HCT116 (cell line): ENCODE results near the gene GMPPB. TPM values are rescaled to one million over a fixed set of nuclear protein-coding genes. Genes with fewer than 3 reads are reported as not detected.

Experiments
- ATAC-seq: fragments of 200-7000 bp; cut with Tn5 transposase; 2 replicates; pipeline ENCODE4 v1.9.1; 2020; ENCODE audit warnings: mild to moderate bottlenecking, moderate library complexity
- BruUV-seq: library from RNA; stranded (reverse); fragments of 400-500 nt; replicated peaks from 2 replicates; lab custom pipeline; 2021; lab: Mats Ljungman, UMichigan
- CTCF ChIA-PET: fragments of 300-600 bp; sonication (Branson Sonifier 250); formaldehyde crosslinking; loops from one replicate; lab custom pipeline; 2021; ENCODE audit warnings: antibody characterized with exemption; lab: Charles Lee
- POLR2A ChIA-PET: fragments of 300-600, 350-600 bp; sonication (Branson Sonifier 250); formaldehyde crosslinking; loops from one replicate; lab custom pipeline; 2021; ENCODE audit warnings: antibody characterized with exemption; lab: Charles Lee
- RAD21 ChIA-PET, 2 experiments: fragments of 300-600 bp; sonication (Branson Sonifier 250); formaldehyde crosslinking; loops; one replicate each; lab custom pipeline; 2023; ENCODE audit warnings: low total read pairs in 2 of 2; ENCODE audit not compliant: uncharacterized antibody in 2 of 2, unreplicated experiment in 2 of 2, low non-redundant PET in 1 of 2; lab: Charles Lee
- DNase-seq: peaks from one replicate; pipeline ENCODE4 v3.0.0-alpha.2; 2010; ENCODE audit warnings: low read depth, low spot score
- H2AFZ ChIP-seq: fragments of 200-600 bp; shearing (Covaris generic), sonication (generic); 2 replicates; pipeline ENCODE4 v1.6.1; 2017; ENCODE audit warnings: low read depth, mixed run types, mixed read lengths, antibody characterized with exemption, low read length; ENCODE audit not compliant: poor library complexity, severe bottlenecking
- H3K27ac ChIP-seq: 2 replicates; pipeline ENCODE4 v1.5.1; 2012; ENCODE audit warnings: low read depth, low read length
- H3K27me3 ChIP-seq: fragments of 200-600 bp; sonication (generic); 2 replicates; pipeline ENCODE4 v1.6.1; 2016; ENCODE audit warnings: mixed run types, low read length, mixed read lengths; ENCODE audit not compliant: insufficient read depth
- H3K36me3 ChIP-seq, 2 experiments: fragments of 200-500 bp in 1 of 2; fragments of 200-600 bp in 1 of 2; sonication (Bioruptor generic) in 1 of 2; sonication (generic) in 1 of 2; 2 replicates each; pipeline versions ENCODE4 v1.5.1 to v1.6.1; 2014 to 2016; ENCODE audit warnings: low read length in 2 of 2, inconsistent platforms in 1 of 2, mixed read lengths in 1 of 2, mixed run types in 1 of 2; ENCODE audit not compliant: insufficient read depth in 2 of 2, control insufficient read depth in 1 of 2
- H3K4me1 ChIP-seq, 2 experiments: fragments of 200-600 bp in 1 of 2; sonication (generic) in 1 of 2; 2 replicates each; pipeline versions ENCODE4 v1.5.1 to v1.6.1; 2012 to 2017; ENCODE audit warnings: low read length in 2 of 2, inconsistent platforms in 1 of 2, mild to moderate bottlenecking in 1 of 2, mixed read lengths in 1 of 2, mixed run types in 1 of 2, moderate library complexity in 1 of 2; ENCODE audit not compliant: insufficient read depth in 2 of 2, control insufficient read depth in 1 of 2
- H3K4me2 ChIP-seq: fragments of 200-600 bp; sonication (generic); 2 replicates; pipeline ENCODE4 v1.6.1; 2017; ENCODE audit warnings: mixed run types, low read length, mixed read lengths
- H3K4me3 ChIP-seq, 2 experiments: fragments of 200-600 bp in 1 of 2; sonication (generic) in 1 of 2; replicated peaks in 1 of 2; 2 replicates each; pipeline ENCODE4 v1.5.1; 2011 to 2016; ENCODE audit warnings: low read length in 2 of 2, control low read depth in 1 of 2, low read depth in 1 of 2, mild to moderate bottlenecking in 1 of 2, mixed read lengths in 1 of 2, mixed run types in 1 of 2
- H3K79me2 ChIP-seq: fragments of 200-600 bp; sonication (generic); 2 replicates; pipeline ENCODE4 v1.6.1; 2017; ENCODE audit warnings: mild to moderate bottlenecking, mixed run types, low read length, moderate library complexity, mixed read lengths; ENCODE audit not compliant: insufficient read depth
- H3K9ac ChIP-seq: fragments of 200-600 bp; sonication (generic); 2 replicates; pipeline ENCODE4 v1.6.1; 2016; ENCODE audit warnings: low read length, mixed read lengths
- H3K9me2 ChIP-seq: fragments of 200-600 bp; sonication (generic), shearing (Covaris generic); 2 replicates; pipeline ENCODE4 v1.6.1; 2017; ENCODE audit warnings: mixed run types, mild to moderate bottlenecking, moderate library complexity; ENCODE audit not compliant: insufficient read depth
- H3K9me3 ChIP-seq, 2 experiments: fragments of 200-500 bp in 1 of 2; fragments of 200-600 bp in 1 of 2; sonication (Bioruptor generic) in 1 of 2; sonication (generic) in 1 of 2; 2 replicates each; pipeline ENCODE4 v1.6.1; 2014 to 2017; ENCODE audit warnings: low read length in 2 of 2, mixed read lengths in 2 of 2, inconsistent platforms in 1 of 2, low read depth in 1 of 2, mild to moderate bottlenecking in 1 of 2, mixed run types in 1 of 2, moderate library complexity in 1 of 2; ENCODE audit not compliant: control insufficient read depth in 1 of 2, insufficient read depth in 1 of 2
- H4K20me1 ChIP-seq: fragments of 200-600 bp; sonication (generic), shearing (Covaris generic); 2 replicates; pipeline ENCODE4 v1.6.1; 2017; ENCODE audit warnings: mixed run types, mild to moderate bottlenecking, moderate library complexity; ENCODE audit not compliant: insufficient read depth
- EZH2 ChIP-seq: fragments of 200-600 bp; sonication (generic); IDR thresholded peaks from 2 replicates; pipeline ENCODE4 v1.6.1; 2017; ENCODE audit warnings: antibody characterized with exemption, mixed run types
- RAD21 ChIP-seq: IDR thresholded peaks from 2 replicates; pipeline ENCODE4 v1.6.1; 2012; ENCODE audit warnings: low read depth, mild to moderate bottlenecking
- SIN3A ChIP-seq: IDR thresholded peaks from 2 replicates; pipeline ENCODE4 v1.6.1; 2012; ENCODE audit warnings: low read depth
- SRF ChIP-seq: IDR thresholded peaks from 2 replicates; pipeline ENCODE4 v1.6.1; 2012; ENCODE audit warnings: low read depth
- YY1 ChIP-seq: IDR thresholded peaks from 2 replicates; pipeline ENCODE4 v1.6.1; 2011; ENCODE audit warnings: low read length, low read depth, moderate library complexity, mild to moderate bottlenecking; ENCODE audit not compliant: insufficient replicate concordance; ENCODE audit errors: extremely low read depth
- intact Hi-C: fragments of 100-400 bp; cut with micrococcal nuclease; formaldehyde crosslinking; loops from 2 replicates; pipeline ENCODE4 v1.10.0; 2022
- total RNA-seq: library from RNA; stranded (reverse); gene quantifications from one replicate; pipeline ENCODE4 v1.2.1, GENCODE V29; 2021; ENCODE audit not compliant: unreplicated experiment
- TF ChIP-seq, protein P1 (sequence below): IDR thresholded peaks from 2 replicates; pipeline ENCODE4 v1.6.1; 2011; ENCODE audit warnings: mild to moderate bottlenecking, low read length, moderate library complexity; ENCODE audit not compliant: insufficient replicate concordance; ENCODE audit errors: extremely low read depth
- TF ChIP-seq, protein P2 (sequence below): IDR thresholded peaks from 2 replicates; pipeline ENCODE4 v1.6.1; 2012

The GMPPB gene
- total RNA-seq, 1 experiment from 2014 or later = 24.1 TPM

DNA sequence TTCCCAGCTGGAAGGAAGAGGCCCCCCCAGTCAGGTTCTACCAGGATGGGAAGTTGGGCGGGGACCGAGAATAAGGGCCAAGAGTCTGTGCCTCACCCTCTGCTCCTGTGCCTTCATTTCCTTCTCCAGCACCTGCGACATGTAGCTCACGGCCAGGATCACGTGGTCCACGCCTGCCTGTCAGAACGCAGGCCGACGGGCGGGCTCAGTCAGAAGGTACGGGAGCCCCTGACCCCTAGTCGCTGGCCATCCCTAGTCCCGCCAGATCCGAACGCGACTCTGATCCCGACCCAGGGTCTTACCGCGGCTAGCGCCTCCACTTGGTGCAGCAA, 489 bp downstream of the GMPPB start:
- Histone ChIP-seq H3K79me2 (peaks cover 18% of the 10 kb centered on the region), H3K27ac (peak overlapping the region; percentile 92), H4K20me1 (no peaks in the 10 kb centered on the region), H3K27me3 (no peaks in the 10 kb centered on the region), H3K9me2 (no peaks in the 10 kb centered on the region), H3K4me1 (peaks cover 13 to 37% of the 10 kb centered on the region in 2 experiments; a peak in 3 of 4 replicates), H3K4me3 (peak overlapping the region; percentile 95), H3K36me3 (peaks cover 5 to 27% of the 10 kb centered on the region in 2 experiments; a peak in 3 of 4 replicates), H3K9me3 (no peaks in the 10 kb centered on the region), H3K9ac (peak overlapping the region; percentile 99), H2AFZ (no peak overlapping the region), H3K4me2 (peak overlapping the region; percentile 92)
- BruUV-seq = no TSS peak
- RAD21 ChIA-PET = interaction anchor here in 1 of 2 experiments (0.7 kb wide), 1 partner anchor 140 kb away, joined by 3 read pairs; no protein-coding TSS in a partner anchor
- POLR2A ChIA-PET = interaction anchor here (0.6 kb wide), 1 partner anchor 184 kb away, joined by 3 read pairs; no protein-coding TSS in a partner anchor
- ATAC-seq = peak; percentile 25
- TF ChIP-seq, protein P1, sequence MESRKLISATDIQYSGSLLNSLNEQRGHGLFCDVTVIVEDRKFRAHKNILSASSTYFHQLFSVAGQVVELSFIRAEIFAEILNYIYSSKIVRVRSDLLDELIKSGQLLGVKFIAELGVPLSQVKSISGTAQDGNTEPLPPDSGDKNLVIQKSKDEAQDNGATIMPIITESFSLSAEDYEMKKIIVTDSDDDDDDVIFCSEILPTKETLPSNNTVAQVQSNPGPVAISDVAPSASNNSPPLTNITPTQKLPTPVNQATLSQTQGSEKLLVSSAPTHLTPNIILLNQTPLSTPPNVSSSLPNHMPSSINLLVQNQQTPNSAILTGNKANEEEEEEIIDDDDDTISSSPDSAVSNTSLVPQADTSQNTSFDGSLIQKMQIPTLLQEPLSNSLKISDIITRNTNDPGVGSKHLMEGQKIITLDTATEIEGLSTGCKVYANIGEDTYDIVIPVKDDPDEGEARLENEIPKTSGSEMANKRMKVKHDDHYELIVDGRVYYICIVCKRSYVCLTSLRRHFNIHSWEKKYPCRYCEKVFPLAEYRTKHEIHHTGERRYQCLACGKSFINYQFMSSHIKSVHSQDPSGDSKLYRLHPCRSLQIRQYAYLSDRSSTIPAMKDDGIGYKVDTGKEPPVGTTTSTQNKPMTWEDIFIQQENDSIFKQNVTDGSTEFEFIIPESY = no peak
- TF ChIP-seq SRF = no peak
- TF ChIP-seq SIN3A = no peak
- no peak for TF ChIP-seq RAD21
- no peak for TF ChIP-seq EZH2
- TF ChIP-seq, protein P2, sequence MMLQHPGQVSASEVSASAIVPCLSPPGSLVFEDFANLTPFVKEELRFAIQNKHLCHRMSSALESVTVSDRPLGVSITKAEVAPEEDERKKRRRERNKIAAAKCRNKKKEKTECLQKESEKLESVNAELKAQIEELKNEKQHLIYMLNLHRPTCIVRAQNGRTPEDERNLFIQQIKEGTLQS = no peak
- no peak for TF ChIP-seq YY1
- intact Hi-C loops = loop anchor here (5.0 kb wide), 1 partner anchor 114 kb away; no protein-coding TSS in a partner anchor
- peak; percentile 16 for DNase-seq
- CTCF ChIA-PET = interaction anchor here (1.0 kb wide), 1 partner anchor 79 kb away, joined by 3 read pairs; the partner anchor contains the start of gene INKA1
